GM12878 (cell line): ENCODE measurements around the gene CCDC91. TPM values are rescaled to one million over a fixed set of nuclear protein-coding genes. Genes with fewer than 3 reads are reported as not detected.

ENCODE experiments used
- ATAC-seq: fragments of 200-7000 bp; cut with Tn5 transposase; 3 replicates; pipeline ENCODE4 v1.9.1; 2020; ENCODE audit warnings: mild to moderate bottlenecking, moderate library complexity
- BruUV-seq: library from RNA; stranded (reverse); fragments of 400-500 nt; replicated peaks from 2 replicates; lab custom pipeline; 2021; lab: Mats Ljungman, UMichigan
- CTCF ChIA-PET: fragments of 300-600 bp; sonication (Branson Sonifier 250); formaldehyde crosslinking; extraction: SDS; loops from one replicate; lab custom pipeline; 2021; ENCODE audit warnings: inconsistent platforms; lab: Yijun Ruan, JAX
- POLR2A ChIA-PET: fragments of 350-600 bp; formaldehyde crosslinking; extraction: SDS; loops from one replicate; lab custom pipeline; 2021; ENCODE audit warnings: inconsistent platforms; lab: Charles Lee
- RAD21 ChIA-PET: fragments of 300-600 bp; sonication (Branson Sonifier 250); formaldehyde crosslinking; loops from one replicate; lab custom pipeline; 2023; ENCODE audit warnings: antibody characterized with exemption; ENCODE audit not compliant: unreplicated experiment; lab: Charles Lee
- SMC1A ChIA-PET: fragments of 300-600 bp; sonication (Branson Sonifier 250); formaldehyde crosslinking; loops from one replicate; lab custom pipeline; 2023; ENCODE audit not compliant: unreplicated experiment, uncharacterized antibody; lab: Charles Lee
- DNase-seq: peaks from one replicate; pipeline ENCODE4 v3.0.0-alpha.2; 2011; ENCODE audit warnings: low read depth, low spot score
- FAIRE-seq: peaks from 3 replicates; lab custom pipeline; 2011; peaks lifted over from hg19 to GRCh38; lab: Jason Lieb, UNC
- H2AFZ ChIP-seq: 2 replicates; pipeline ENCODE4 v1.6.0; 2011; ENCODE audit warnings: low read depth, low read length, control low read depth; ENCODE audit not compliant: control insufficient read depth
- H3K27ac ChIP-seq: 2 replicates; pipeline ENCODE4 v1.5.1; 2011; ENCODE audit warnings: control low read depth; ENCODE audit not compliant: control insufficient read depth, insufficient read depth
- H3K27me3 ChIP-seq, 2 experiments: replicated peaks in 1 of 2; 2 replicates each; pipeline versions ENCODE4 v1.6.0 to v1.6.1; 2011; ENCODE audit warnings: low read length in 1 of 2; ENCODE audit not compliant: control insufficient read depth in 2 of 2, insufficient read depth in 2 of 2
- H3K36me3 ChIP-seq, 2 experiments: 2 replicates each; pipeline ENCODE4 v1.5.1; 2011; ENCODE audit warnings: low read length in 1 of 2; ENCODE audit not compliant: control insufficient read depth in 2 of 2, insufficient read depth in 2 of 2
- H3K4me1 ChIP-seq: 2 replicates; pipeline ENCODE4 v1.6.1; 2011; ENCODE audit warnings: mild to moderate bottlenecking, low read length, moderate library complexity, mixed read lengths; ENCODE audit not compliant: control insufficient read depth, insufficient read depth
- H3K4me2 ChIP-seq: 2 replicates; pipeline ENCODE4 v1.6.0; 2011; ENCODE audit warnings: control low read depth; ENCODE audit not compliant: control insufficient read depth, insufficient read depth
- H3K4me3 ChIP-seq: fragments of 200-600 bp; sonication (generic); 2 replicates; pipeline ENCODE4 v1.5.1; 2016
- H3K79me2 ChIP-seq: 2 replicates; pipeline ENCODE4 v1.6.0; 2011; ENCODE audit warnings: low read length; ENCODE audit not compliant: control insufficient read depth, insufficient read depth
- H3K9ac ChIP-seq: 2 replicates; pipeline ENCODE4 v1.8.0; 2011; ENCODE audit warnings: low read length, control low read depth, mixed read lengths; ENCODE audit not compliant: control insufficient read depth, insufficient read depth
- H3K9me3 ChIP-seq: replicated peaks from 3 replicates; pipeline ENCODE4 v1.5.1; 2011; ENCODE audit warnings: mild to moderate bottlenecking, low read length; ENCODE audit not compliant: control insufficient read depth, insufficient read depth
- H4K20me1 ChIP-seq: 2 replicates; pipeline ENCODE4 v1.6.0; 2011; ENCODE audit not compliant: control insufficient read depth, insufficient read depth
- ATF3 ChIP-seq: IDR thresholded peaks from 2 replicates; pipeline ENCODE4 v1.6.1; 2011; ENCODE audit warnings: low read depth, mild to moderate bottlenecking, low read length, moderate library complexity, borderline replicate concordance; ENCODE audit errors: extremely low read depth
- BACH1 ChIP-seq: fragments of 450-650 bp; IDR thresholded peaks from 2 replicates; pipeline ENCODE4 v1.6.1; 2017; ENCODE audit warnings: mild to moderate bottlenecking, borderline replicate concordance
- CBX5 ChIP-seq: sonication (generic); IDR thresholded peaks from 2 replicates; pipeline ENCODE4 v1.6.1; 2016; ENCODE audit warnings: low read depth, moderate library complexity, mild to moderate bottlenecking, inconsistent platforms
- CREM ChIP-seq: IDR thresholded peaks from 2 replicates; pipeline ENCODE4 v1.6.1; 2014; ENCODE audit warnings: antibody characterized with exemption, low read depth
- ESRRA ChIP-seq: IDR thresholded peaks from 2 replicates; pipeline ENCODE4 v1.6.1; 2012; ENCODE audit warnings: mild to moderate bottlenecking, low read length, improper control_type of control experiment
- HDGF ChIP-seq: fragments of 450-650 bp; IDR thresholded peaks from 2 replicates; pipeline ENCODE4 v1.6.1; 2016; ENCODE audit warnings: antibody characterized with exemption
- HSF1 ChIP-seq: fragments of 150-350 bp; IDR thresholded peaks from 2 replicates; pipeline ENCODE4 v1.6.1; 2014; ENCODE audit warnings: mild to moderate bottlenecking, low read depth, low read length
- MAX ChIP-seq: IDR thresholded peaks from 2 replicates; pipeline ENCODE4 v1.6.1; 2012; ENCODE audit warnings: low read depth, low read length, improper control_type of control experiment
- NRF1 ChIP-seq: conservative IDR thresholded peaks from 2 replicates; pipeline ENCODE4 v1.6.1; 2011; ENCODE audit warnings: mild to moderate bottlenecking, low read depth, low read length, improper control_type of control experiment
- RELA ChIP-seq: fragments of 450-650 bp; IDR thresholded peaks from 2 replicates; pipeline ENCODE4 v1.8.0; 2014; ENCODE audit warnings: borderline replicate concordance; ENCODE audit not compliant: partially characterized antibody
- TCF12 ChIP-seq: IDR thresholded peaks from 2 replicates; pipeline ENCODE4 v1.6.1; 2011; ENCODE audit warnings: low read depth, mild to moderate bottlenecking, low read length
- WGBS: methylation state at CpG from one replicate; pipeline ENCODE4 v1.1.6; 2016; ENCODE audit warnings: low lambda C conversion rate; ENCODE audit not compliant: insufficient replicate concordance, insufficient coverage; ENCODE audit errors: missing lambda C conversion rate; 5-methylcytosine and 5-hydroxymethylcytosine counted together
- in situ Hi-C: fragments of 300-500 bp; cut with MboI; formaldehyde crosslinking; loops from 9 replicates; pipeline ENCODE4 v1.14.3; 2018; ENCODE audit warnings: mixed read lengths
- intact Hi-C: fragments of 100-400 bp; cut with micrococcal nuclease; formaldehyde crosslinking; loops from one replicate; pipeline ENCODE4 v1.14.2; 2022; ENCODE audit not compliant: unreplicated experiment
- polyA plus RNA-seq, 11 experiments: library from polyadenylated mRNA; depleted of rRNA in 4 of 11; unstranded in 6 of 11; stranded (reverse) in 5 of 11; fragments of >200 nt; fragmentation: Nextera tagmentation in 4 of 11; fragmentation: Illumina TruSeq in 1 of 11; extraction: Ambion mirVana in 4 of 11; extraction: Trizol in 1 of 11; gene quantifications; 1 replicate in 1 of 11; 2 replicates in 10 of 11; pipeline versions ENCODE4 v1.2.1 to v1.2.3, GENCODE V29; 2011 to 2016; ENCODE audit warnings: inconsistent platforms in 2 of 11, missing spikeins in 2 of 11, low read depth in 1 of 11
- total RNA-seq, 4 experiments: library from RNA; depleted of rRNA in 3 of 4; stranded (reverse); fragments of >200 nt in 3 of 4; fragmentation: Illumina TruSeq in 1 of 4; extraction: Trizol in 1 of 4; gene quantifications; 2 replicates each; pipeline versions ENCODE4 v1.2.1 to v1.2.3, GENCODE V29; 2013 to 2021

Gene CCDC91
- total and polyA plus RNA-seq, 10 of the 15 experiments (the other 5 are each of a cell fraction or from before 2014, with no cell fraction given), result 6.1 to 24.9 (median 16.5) TPM

GRCh38 chr12:28320353-28320752, 130.1 kb downstream of the CCDC91 start (continued):
- TF ChIP-seq HSF1, result no peak
- no peak for TF ChIP-seq RELA
- TF ChIP-seq TCF12, result no peak
- TF ChIP-seq NRF1, result no peak
- no peak for TF ChIP-seq ATF3
- TF ChIP-seq HDGF, result no peak
- no peak for TF ChIP-seq ESRRA
- no peak for TF ChIP-seq BACH1

- no peaks in the 10 kb centered on the region for H4K20me1 ChIP-seq
- H2AFZ ChIP-seq, result no peak overlapping the region
- FAIRE-seq (no peak), ATAC-seq (no peak), DNase-seq (no peak)
- H3K4me2 ChIP-seq, result no peak overlapping the region
- H3K9ac ChIP-seq, result no peak overlapping the region
- 83% methylated on average over 4 of the region's 4 CpGs for WGBS
- TF ChIP-seq CBX5, result no peak
- no peak for TF ChIP-seq CREM
- no peak for TF ChIP-seq MAX
- ChIA-PET POLR2A (no interaction called here), CTCF (no interaction called here), RAD21 (no interaction called here), SMC1A (interaction anchor here (1.2 kb wide), 1 partner anchor 19 kb away, joined by 6 read pairs; no protein-coding TSS in a partner anchor)
- H3K27me3 ChIP-seq, result no peaks in the 10 kb centered on the region
- in situ Hi-C loops, result no loop called here
- no peaks in the 10 kb centered on the region for H3K79me2 ChIP-seq
- no peaks in the 10 kb centered on the region for H3K36me3 ChIP-seq
- no peaks in the 10 kb centered on the region for H3K4me1 ChIP-seq
- H3K4me3 ChIP-seq, result no peak overlapping the region
- no peaks in the 10 kb centered on the region; the same call in 2 of the 3 replicates for H3K9me3 ChIP-seq
- intact Hi-C loops, result no loop called here
- no TSS peak for BruUV-seq
- H3K27ac ChIP-seq, result no peak overlapping the region
These were observed 137.5 kb downstream of the CCDC91 start for GRCh38 chr12:28327722-28328121.
